CD4-positive, alpha-beta T cell treated with Interleukin-15 for 1 hour (primary cell): ENCODE results near the gene HSD17B11.
"Not testable (repeated sequence)": the region's sequence is repeated elsewhere in the genome, so short reads cannot be mapped to it uniquely, and the experiment has no call there.

Experiments used
- DNase-seq: peaks from one replicate; pipeline ENCODE4 v3.0.0-alpha.2; 2020

Gene HSD17B11

GRCh38 chr4:87354168-87355102, 36.6 kb downstream of the HSD17B11 start:
- DNase-seq = no peak

- DNase-seq = no peak
These were observed 37.4 kb downstream of the HSD17B11 start for GRCh38 chr4:87353592-87353991.

GRCh38 chr4:87345139-87345538, 45.8 kb downstream of the HSD17B11 start:
- no peak for DNase-seq

- no peak for DNase-seq
These were observed 48.1 kb downstream of the HSD17B11 start for GRCh38 chr4:87342872-87343271.

- DNase-seq = not testable (repeated sequence)
These were observed 48.9 kb downstream of the HSD17B11 start for GRCh38 chr4:87341954-87342635.

GRCh38 chr4:87339440-87339839, 51.5 kb downstream of the HSD17B11 start:
- DNase-seq = no peak

GRCh38 chr4:87337361-87337760, 53.6 kb downstream of the HSD17B11 start:
- DNase-seq = no peak

- DNase-seq = no peak
These were observed 57.7 kb downstream of the HSD17B11 start for GRCh38 chr4:87333267-87333666.

- no peak for DNase-seq
These were observed 60.2 kb downstream of the HSD17B11 start for GRCh38 chr4:87330761-87331160.

GRCh38 chr4:87327136-87327535, 63.9 kb downstream of the HSD17B11 start:
- DNase-seq = no peak

GRCh38 chr4:87326460-87326859, 64.5 kb downstream of the HSD17B11 start:
- DNase-seq = no peak

GRCh38 chr4:87322754-87323153, 68.2 kb downstream of the HSD17B11 start, which contains the start of gene HSD17B13:
Gene HSD17B13 (minus strand): TSS chr4:87322882. CDS start chr4:87322841, 41 bp downstream.
- no peak for DNase-seq

- no peak for DNase-seq
These were observed 69.1 kb downstream of the HSD17B11 start for GRCh38 chr4:87321888-87322287.

GRCh38 chr4:87317527-87317926, 73.5 kb downstream of the HSD17B11 start:
- DNase-seq = no peak

GRCh38 chr4:87316961-87317360, 74.0 kb downstream of the HSD17B11 start:
- DNase-seq = no peak

- not testable (repeated sequence) for DNase-seq
These were observed 76.0 kb downstream of the HSD17B11 start for GRCh38 chr4:87315000-87315399.

GRCh38 chr4:87313756-87314155, 77.2 kb downstream of the HSD17B11 start:
- DNase-seq = no peak

GRCh38 chr4:87311684-87312083, 79.3 kb downstream of the HSD17B11 start:
- DNase-seq = no peak

GRCh38 chr4:87310691-87311335, 80.2 kb downstream of the HSD17B11 start:
- DNase-seq = no peak

GRCh38 chr4:87309625-87310024, 81.4 kb downstream of the HSD17B11 start:
- no peak for DNase-seq

- DNase-seq = no peak
These were observed 84.9 kb downstream of the HSD17B11 start for GRCh38 chr4:87306056-87306455.

GRCh38 chr4:87305562-87305961, 85.4 kb downstream of the HSD17B11 start:
- DNase-seq = no peak

- no peak for DNase-seq
These were observed 86.1 kb downstream of the HSD17B11 start for GRCh38 chr4:87304745-87305432.
